ENCODE data around the gene ASB6.

The ASB6 gene

GRCh38 chr9:129644365-129644764 lies 2.4 kb upstream of the ASB6 start:
- H3K4me2 ChIP-seq: no peak overlapping the region
- no peak overlapping the region for H3K9ac ChIP-seq
- H3K36me3 ChIP-seq: peaks cover 3 to 15% (median 8%) of the 10 kb centered on the region in 11 experiments; a peak in 20 of 22 replicates
- H3K4me1 ChIP-seq: peaks cover 15 to 26% (median 23%) of the 10 kb centered on the region in 10 experiments
- no peak for TF ChIP-seq Cebpa-rat (IDR thresholded peaks at IDR 0.05)
- no peak overlapping the region for H3K27ac ChIP-seq
- peaks cover 19 to 26% (median 24%) of the 10 kb centered on the region in 11 experiments; a peak in 21 of 22 replicates for H4K20me1 ChIP-seq
- no peaks in the 10 kb centered on the region for H3K27me3 ChIP-seq
- H3K9me3 ChIP-seq (replicated peaks in 1 of 11): no peaks in the 10 kb centered on the region
- H3K4me3 ChIP-seq: no peak overlapping the region

GRCh38 chr9:129643706-129644105 lies 1.8 kb upstream of the ASB6 start:
- Histone ChIP-seq H3K27me3 (no peaks in the 10 kb centered on the region), H3K4me3 (no peak overlapping the region), H3K27ac (no peak overlapping the region), H3K4me2 (no peak overlapping the region), H3K9me3 (replicated peaks in 1 of 11) (no peaks in the 10 kb centered on the region), H4K20me1 (peaks cover 26 to 32% (median 31%) of the 10 kb centered on the region in 11 experiments; a peak in 21 of 22 replicates), H3K9ac (no peak overlapping the region), H3K4me1 (peaks cover 15 to 32% (median 23%) of the 10 kb centered on the region in 10 experiments), H3K36me3 (peaks cover 10 to 22% (median 15%) of the 10 kb centered on the region in 11 experiments)
- no peak for TF ChIP-seq Cebpa-rat (IDR thresholded peaks at IDR 0.05)

- Histone ChIP-seq H4K20me1 (peaks cover 50 to 58% (median 57%) of the 10 kb centered on the region in 11 experiments; a peak in 21 of 22 replicates), H3K36me3 (peaks cover 35 to 48% (median 41%) of the 10 kb centered on the region in 11 experiments), H3K9ac (peak overlapping the region; percentile 78 to 92 (median 84)), H3K27ac (peak overlapping the region in 10 of 11 experiments; percentile 62 to 86 (median 76); a peak in 21 of 22 replicates), H3K4me3 (peak overlapping the region; percentile 80 to 99 (median 90)), H3K4me2 (peak overlapping the region; percentile 91 to 100 (median 99)), H3K9me3 (replicated peaks in 1 of 11) (no peaks in the 10 kb centered on the region), H3K4me1 (peaks cover 29 to 58% (median 45%) of the 10 kb centered on the region in 10 experiments), H3K27me3 (no peaks in the 10 kb centered on the region)
- TF ChIP-seq Cebpa-rat (IDR thresholded peaks at IDR 0.05): no peak
These were observed 841 bp downstream of the ASB6 start for GRCh38 chr9:129640871-129641749.

- H3K27ac ChIP-seq: peak overlapping the region in 5 of 11 experiments; percentile 4 to 86 (median 82); a peak in 6 of 22 replicates
- peaks cover 29 to 67% (median 53%) of the 10 kb centered on the region in 10 experiments for H3K4me1 ChIP-seq
- H3K4me3 ChIP-seq: peak overlapping the region; percentile 80 to 99 (median 90)
These were observed 1.7 kb downstream of the ASB6 start for GRCh38 chr9:129640086-129640870.

GRCh38 chr9:129639756-129640085 lies 2.2 kb downstream of the ASB6 start:
- H3K4me2 ChIP-seq: peak overlapping the region in 10 of 11 experiments; percentile 91 to 100 (median 99); a peak in 18 of 22 replicates
- no peaks in the 10 kb centered on the region for H3K9me3 ChIP-seq (replicated peaks in 1 of 11)
- H3K9ac ChIP-seq: peak overlapping the region in 10 of 11 experiments; percentile 78 to 92 (median 86); a peak in 18 of 22 replicates
- H3K4me1 ChIP-seq: peaks cover 29 to 72% (median 57%) of the 10 kb centered on the region in 10 experiments
- H3K36me3 ChIP-seq: peaks cover 48 to 61% (median 55%) of the 10 kb centered on the region in 11 experiments
- H3K27ac ChIP-seq: peak overlapping the region in 1 of 11 experiments; percentile 86; a peak in 1 of 22 replicates
- TF ChIP-seq Cebpa-rat (IDR thresholded peaks at IDR 0.05): no peak
- H3K27me3 ChIP-seq: no peaks in the 10 kb centered on the region
- H4K20me1 ChIP-seq: peaks cover 62 to 72% (median 70%) of the 10 kb centered on the region in 11 experiments; a peak in 21 of 22 replicates
- H3K4me3 ChIP-seq: peak overlapping the region in 3 of 10 experiments; percentile 80 to 87 (median 86); a peak in 4 of 20 replicates

More at GRCh38 chr9:129640086-129640870, 1.7 kb downstream of the ASB6 start:
- Histone ChIP-seq H4K20me1 (peaks cover 56 to 66% (median 65%) of the 10 kb centered on the region in 11 experiments; a peak in 21 of 22 replicates), H3K36me3 (peaks cover 43 to 56% (median 49%) of the 10 kb centered on the region in 11 experiments), H3K9ac (peak overlapping the region; percentile 78 to 92 (median 84)), H3K27me3 (no peaks in the 10 kb centered on the region), H3K9me3 (replicated peaks in 1 of 11) (no peaks in the 10 kb centered on the region), H3K4me2 (peak overlapping the region; percentile 91 to 100 (median 99))
- TF ChIP-seq Cebpa-rat (IDR thresholded peaks at IDR 0.05): no peak

GRCh38 chr9:129639034-129639630 lies 2.8 kb downstream of the ASB6 start:
- no peak for TF ChIP-seq Cebpa-rat (IDR thresholded peaks at IDR 0.05)
- H3K27ac ChIP-seq: peak overlapping the region in 2 of 11 experiments; percentile 42 to 86; a peak in 3 of 22 replicates
- H3K27me3 ChIP-seq: no peaks in the 10 kb centered on the region
- peak overlapping the region in 6 of 11 experiments; percentile 6 to 92 (median 86); a peak in 8 of 22 replicates for H3K9ac ChIP-seq
- H3K9me3 ChIP-seq (replicated peaks in 1 of 11): no peaks in the 10 kb centered on the region
- no peak overlapping the region for H3K4me3 ChIP-seq
- peak overlapping the region in 4 of 11 experiments; percentile 44 to 100 (median 96); a peak in 3 of 22 replicates for H3K4me2 ChIP-seq
- H3K36me3 ChIP-seq: peaks cover 54 to 67% (median 59%) of the 10 kb centered on the region in 11 experiments
- peaks cover 29 to 76% (median 59%) of the 10 kb centered on the region in 10 experiments for H3K4me1 ChIP-seq
- H4K20me1 ChIP-seq: peaks cover 65 to 77% (median 75%) of the 10 kb centered on the region in 11 experiments; a peak in 21 of 22 replicates

- H4K20me1 ChIP-seq: peaks cover 78 to 90% (median 88%) of the 10 kb centered on the region in 11 experiments; a peak in 21 of 22 replicates
- H3K4me2 ChIP-seq: peak overlapping the region; percentile 7 to 76 (median 47); a peak in 17 of 22 replicates
- H3K9ac ChIP-seq: peak overlapping the region in 10 of 11 experiments; percentile 11 to 68 (median 54); a peak in 13 of 22 replicates
- no peak for TF ChIP-seq Cebpa-rat (IDR thresholded peaks at IDR 0.05)
- no peaks in the 10 kb centered on the region for H3K9me3 ChIP-seq (replicated peaks in 1 of 11)
- peaks cover 29 to 75% (median 59%) of the 10 kb centered on the region in 10 experiments for H3K4me1 ChIP-seq
- H3K27ac ChIP-seq: peak overlapping the region in 8 of 11 experiments; percentile 12 to 73 (median 39); a peak in 12 of 22 replicates
- H3K27me3 ChIP-seq: no peaks in the 10 kb centered on the region
- no peak overlapping the region for H3K4me3 ChIP-seq
- H3K36me3 ChIP-seq: peaks cover 66 to 80% (median 72%) of the 10 kb centered on the region in 11 experiments
These were observed 4.1 kb downstream of the ASB6 start for GRCh38 chr9:129637673-129638439.
